ENCODE data around the gene KCNMB2. TPM values are rescaled to one million over a fixed set of nuclear protein-coding genes. Genes with fewer than 3 reads are reported as not detected.

The KCNMB2 gene
- total RNA-seq, 2 experiments from 2014 or later, result not detected

DNA sequence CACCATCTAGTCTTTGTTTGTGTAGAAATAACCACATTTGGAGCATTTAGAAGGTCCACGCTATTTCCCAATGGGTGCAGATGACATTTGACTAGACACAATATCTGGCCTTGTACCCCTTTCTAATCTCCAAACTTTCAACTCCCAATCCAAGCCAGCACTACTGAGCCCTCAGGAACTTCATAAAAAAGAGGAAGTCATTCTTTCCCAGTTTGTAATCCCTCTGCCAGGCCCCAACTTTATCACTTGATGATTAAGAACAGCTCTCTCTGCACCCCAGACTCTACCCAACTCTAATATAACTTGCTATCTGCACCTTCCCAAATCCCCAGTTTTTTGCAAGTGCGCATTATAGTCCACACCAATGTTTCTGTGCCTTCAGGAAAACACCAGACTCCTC, 170.2 kb downstream of the KCNMB2 start:
- intact Hi-C loops (cut with micrococcal nuclease), result no loop called here
- CTCF ChIA-PET, result no interaction called here
- H3K27ac Mint-ChIP-seq, result no peak overlapping the region
- no peaks in the 10 kb centered on the region for H3K9me3 Mint-ChIP-seq
- H3K4me1 Mint-ChIP-seq (ENCODE audit: low read depth), result peaks cover 6% of the 10 kb centered on the region
- H3K27me3 Mint-ChIP-seq (ENCODE audit: low read depth), result no peaks in the 10 kb centered on the region
- H3K4me3 Mint-ChIP-seq, result no peak overlapping the region
- no peaks in the 10 kb centered on the region for H3K36me3 Mint-ChIP-seq (ENCODE audit: low read depth)
- DNase-seq, result no peak

GRCh38 chr3:178707311-178708031, 171.2 kb downstream of the KCNMB2 start:
- peaks cover 6% of the 10 kb centered on the region for H3K4me1 Mint-ChIP-seq (ENCODE audit: low read depth)
- no peak for DNase-seq
- CTCF ChIA-PET, result no interaction called here
- H3K36me3 Mint-ChIP-seq (ENCODE audit: low read depth), result no peaks in the 10 kb centered on the region
- H3K4me3 Mint-ChIP-seq, result no peak overlapping the region
- intact Hi-C loops (cut with micrococcal nuclease), result no loop called here
- no peak overlapping the region for H3K27ac Mint-ChIP-seq
- H3K9me3 Mint-ChIP-seq, result no peaks in the 10 kb centered on the region
- no peaks in the 10 kb centered on the region for H3K27me3 Mint-ChIP-seq (ENCODE audit: low read depth)

- CTCF ChIA-PET, result no interaction called here
- Mint-ChIP-seq H3K9me3 (no peaks in the 10 kb centered on the region), H3K27me3 (ENCODE audit: low read depth) (no peaks in the 10 kb centered on the region), H3K4me1 (ENCODE audit: low read depth) (peaks cover 6% of the 10 kb centered on the region), H3K27ac (no peak overlapping the region), H3K36me3 (ENCODE audit: low read depth) (no peaks in the 10 kb centered on the region), H3K4me3 (no peak overlapping the region)
- intact Hi-C loops (cut with micrococcal nuclease), result no loop called here
- DNase-seq, result no peak
Measured at GRCh38 chr3:178709051-178709450, 172.8 kb downstream of the KCNMB2 start.

- H3K27me3 Mint-ChIP-seq (ENCODE audit: low read depth), result no peaks in the 10 kb centered on the region
- peaks cover 4% of the 10 kb centered on the region for H3K4me1 Mint-ChIP-seq (ENCODE audit: low read depth)
- no peaks in the 10 kb centered on the region for H3K9me3 Mint-ChIP-seq
- no peak overlapping the region for H3K4me3 Mint-ChIP-seq
- no peak overlapping the region for H3K27ac Mint-ChIP-seq
- intact Hi-C loops (cut with micrococcal nuclease), result no loop called here
- H3K36me3 Mint-ChIP-seq (ENCODE audit: low read depth), result no peaks in the 10 kb centered on the region
- CTCF ChIA-PET, result no interaction called here
- no peak for DNase-seq
Measured at GRCh38 chr3:178711753-178712152, 175.5 kb downstream of the KCNMB2 start.

GRCh38 chr3:178712247-178712646, 176.0 kb downstream of the KCNMB2 start:
- CTCF ChIA-PET, result no interaction called here
- H3K9me3 Mint-ChIP-seq, result no peaks in the 10 kb centered on the region
- no peak overlapping the region for H3K4me3 Mint-ChIP-seq
- peaks cover 4% of the 10 kb centered on the region for H3K4me1 Mint-ChIP-seq (ENCODE audit: low read depth)
- peaks cover 2% of the 10 kb centered on the region for H3K27me3 Mint-ChIP-seq (ENCODE audit: low read depth)
- no peaks in the 10 kb centered on the region for H3K36me3 Mint-ChIP-seq (ENCODE audit: low read depth)
- DNase-seq, result no peak
- intact Hi-C loops (cut with micrococcal nuclease), result no loop called here
- no peak overlapping the region for H3K27ac Mint-ChIP-seq

DNA sequence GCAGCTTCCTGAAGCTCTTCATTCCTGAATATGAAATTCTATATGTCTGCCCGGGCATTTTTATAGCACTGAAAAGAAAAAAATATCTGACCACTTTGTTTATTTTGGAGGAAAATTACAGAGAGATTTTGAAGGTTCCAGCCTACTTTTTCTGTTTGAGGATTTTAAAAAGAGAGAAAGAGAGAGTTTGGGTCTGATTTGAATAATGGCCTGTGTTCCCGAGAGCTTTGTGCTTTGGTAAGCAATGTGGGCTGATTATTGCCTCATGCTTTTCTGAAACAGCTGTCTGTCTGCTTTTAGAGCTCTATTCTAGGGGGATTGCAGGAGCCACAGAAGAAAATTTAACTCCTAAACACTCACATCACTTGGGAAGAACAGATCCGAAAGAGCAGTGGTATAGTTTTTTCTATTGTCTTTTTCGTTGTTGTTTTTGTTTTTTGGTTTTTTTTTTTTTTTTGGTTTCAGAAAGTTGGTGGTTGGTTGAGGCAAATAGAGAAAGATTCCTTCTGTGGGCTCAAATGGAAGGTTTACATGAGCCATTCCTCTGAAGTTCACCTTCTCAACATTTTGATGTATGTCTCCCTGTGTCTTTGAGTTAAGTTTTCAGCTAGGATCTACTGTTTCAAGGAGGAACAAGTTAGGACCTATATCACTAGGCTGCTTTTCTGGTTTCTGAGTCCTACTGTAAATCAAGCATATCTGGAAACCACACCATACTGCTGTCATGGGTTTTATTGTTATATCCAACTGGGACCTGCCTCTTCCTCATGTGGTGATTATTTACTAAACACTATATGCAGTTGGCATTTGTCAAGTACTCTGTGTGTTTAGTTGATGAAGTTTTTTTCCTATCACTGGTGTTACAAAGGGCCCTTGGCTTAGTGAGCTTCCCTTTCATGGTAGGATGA, 178.9 kb downstream of the KCNMB2 start:
- intact Hi-C loops (cut with micrococcal nuclease), result no loop called here
- no peaks in the 10 kb centered on the region for H3K36me3 Mint-ChIP-seq (ENCODE audit: low read depth)
- H3K4me3 Mint-ChIP-seq, result no peak overlapping the region
- no peaks in the 10 kb centered on the region for H3K4me1 Mint-ChIP-seq (ENCODE audit: low read depth)
- no peak for DNase-seq
- H3K27me3 Mint-ChIP-seq (ENCODE audit: low read depth), result peaks cover 3% of the 10 kb centered on the region
- H3K9me3 Mint-ChIP-seq, result no peaks in the 10 kb centered on the region
- CTCF ChIA-PET, result no interaction called here
- no peak overlapping the region for H3K27ac Mint-ChIP-seq

- Mint-ChIP-seq H3K4me1 (ENCODE audit: low read depth) (no peaks in the 10 kb centered on the region), H3K4me3 (no peak overlapping the region), H3K36me3 (ENCODE audit: low read depth) (no peaks in the 10 kb centered on the region), H3K27ac (no peak overlapping the region), H3K27me3 (ENCODE audit: low read depth) (peaks cover 3% of the 10 kb centered on the region), H3K9me3 (peaks cover 7% of the 10 kb centered on the region)
- CTCF ChIA-PET, result no interaction called here
- intact Hi-C loops (cut with micrococcal nuclease), result no loop called here
- no peak for DNase-seq
Measured at GRCh38 chr3:178718995-178719635, 182.9 kb downstream of the KCNMB2 start.

DNA sequence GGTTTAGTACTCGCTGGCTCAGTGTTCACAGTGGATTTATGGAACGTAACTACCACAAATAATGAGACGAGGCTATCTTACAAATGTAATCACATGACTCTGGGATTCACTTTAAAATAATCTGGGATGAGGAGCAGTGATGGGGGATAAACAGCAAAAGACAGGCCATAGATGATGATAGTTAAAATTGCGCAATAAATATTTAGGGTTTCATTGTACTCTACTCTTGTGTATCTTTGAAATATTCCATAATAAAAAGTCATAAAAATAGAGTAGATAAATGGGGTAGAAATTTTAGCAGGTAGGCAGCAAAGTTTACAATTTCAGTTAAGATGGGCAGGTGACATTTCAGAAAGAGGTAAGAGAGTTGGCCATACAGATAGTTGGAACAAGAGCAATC, 196.6 kb downstream of the KCNMB2 start:
- Mint-ChIP-seq H3K4me1 (ENCODE audit: low read depth) (no peaks in the 10 kb centered on the region), H3K27me3 (ENCODE audit: low read depth) (no peaks in the 10 kb centered on the region), H3K27ac (no peak overlapping the region), H3K4me3 (no peak overlapping the region), H3K36me3 (ENCODE audit: low read depth) (no peaks in the 10 kb centered on the region), H3K9me3 (no peaks in the 10 kb centered on the region)
- DNase-seq, result no peak
- intact Hi-C loops (cut with micrococcal nuclease), result no loop called here
- CTCF ChIA-PET, result no interaction called here

GRCh38 chr3:178735032-178735674, 198.9 kb downstream of the KCNMB2 start:
- H3K27me3 Mint-ChIP-seq (ENCODE audit: low read depth), result peaks cover 1% of the 10 kb centered on the region
- no peaks in the 10 kb centered on the region for H3K4me1 Mint-ChIP-seq (ENCODE audit: low read depth)
- intact Hi-C loops (cut with micrococcal nuclease), result no loop called here
- no peaks in the 10 kb centered on the region for H3K9me3 Mint-ChIP-seq
- H3K27ac Mint-ChIP-seq, result no peak overlapping the region
- no peak overlapping the region for H3K4me3 Mint-ChIP-seq
- no peaks in the 10 kb centered on the region for H3K36me3 Mint-ChIP-seq (ENCODE audit: low read depth)
- CTCF ChIA-PET, result no interaction called here
- no peak for DNase-seq

GRCh38 chr3:178736300-178736699, 200.1 kb downstream of the KCNMB2 start:
- Mint-ChIP-seq H3K27me3 (ENCODE audit: low read depth) (peaks cover 1% of the 10 kb centered on the region), H3K36me3 (ENCODE audit: low read depth) (no peaks in the 10 kb centered on the region), H3K9me3 (no peaks in the 10 kb centered on the region), H3K4me3 (no peak overlapping the region), H3K4me1 (ENCODE audit: low read depth) (no peaks in the 10 kb centered on the region), H3K27ac (no peak overlapping the region)
- CTCF ChIA-PET, result no interaction called here
- no peak for DNase-seq
- intact Hi-C loops (cut with micrococcal nuclease), result no loop called here

DNA sequence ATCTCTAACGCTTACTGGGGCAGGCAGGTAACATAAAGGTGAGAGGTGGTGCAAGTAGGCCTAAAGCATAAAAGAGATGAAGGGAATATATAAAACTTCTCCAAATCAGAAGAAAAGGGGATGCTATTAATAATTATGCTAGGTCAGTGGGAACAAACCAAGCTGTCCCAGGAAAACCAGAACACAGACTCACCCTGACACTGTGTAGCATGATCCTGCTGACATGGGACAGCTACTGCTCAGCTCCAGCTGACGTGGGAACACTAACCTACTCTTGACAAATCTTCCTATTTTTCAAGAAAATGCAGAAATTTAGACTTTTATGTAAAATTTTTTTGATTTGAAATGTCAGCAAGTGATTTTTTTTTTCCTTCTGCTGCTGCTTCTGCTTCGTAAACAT, 203.5 kb downstream of the KCNMB2 start:
- Mint-ChIP-seq H3K27ac (no peak overlapping the region), H3K9me3 (no peaks in the 10 kb centered on the region), H3K36me3 (ENCODE audit: low read depth) (no peaks in the 10 kb centered on the region), H3K27me3 (ENCODE audit: low read depth) (peaks cover 1% of the 10 kb centered on the region), H3K4me3 (no peak overlapping the region), H3K4me1 (ENCODE audit: low read depth) (no peaks in the 10 kb centered on the region)
- no peak for DNase-seq
- intact Hi-C loops (cut with micrococcal nuclease), result no loop called here
- CTCF ChIA-PET, result no interaction called here

DNA sequence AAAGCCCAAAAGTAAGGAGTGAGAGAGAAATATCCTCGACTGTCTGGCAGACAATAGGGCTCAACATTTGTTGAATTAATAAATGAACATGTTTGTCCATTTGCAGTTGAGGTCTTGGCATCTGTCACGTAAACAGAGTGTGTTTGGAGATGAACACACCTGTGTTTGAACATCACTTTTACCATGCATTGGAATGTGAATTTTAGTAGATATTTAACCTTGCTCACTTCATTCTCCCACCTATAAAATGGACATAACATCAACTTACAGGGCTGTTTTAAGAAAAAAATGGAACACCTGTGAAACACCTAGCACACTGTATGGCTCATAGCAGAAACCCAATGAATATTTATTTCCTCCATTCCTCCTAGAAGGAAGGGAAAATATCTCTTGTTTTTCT, 204.8 kb downstream of the KCNMB2 start:
- intact Hi-C loops (cut with micrococcal nuclease), result no loop called here
- DNase-seq, result no peak
- CTCF ChIA-PET, result interaction anchor here (0.6 kb wide), 1 partner anchor 53 kb away, joined by 3 read pairs; no protein-coding TSS in a partner anchor
- Mint-ChIP-seq H3K4me1 (ENCODE audit: low read depth) (no peaks in the 10 kb centered on the region), H3K27me3 (ENCODE audit: low read depth) (peaks cover 1% of the 10 kb centered on the region), H3K4me3 (no peak overlapping the region), H3K36me3 (ENCODE audit: low read depth) (no peaks in the 10 kb centered on the region), H3K9me3 (no peaks in the 10 kb centered on the region), H3K27ac (no peak overlapping the region)

Measured in activated naive CD4-positive, alpha-beta T cell treated with anti-CD3 and anti-CD28 coated beads for 36 hours (primary cell).